HG03457 (cell line): Measurements from ENCODE around the gene ACR.
"Not testable (repeated sequence)": the region's sequence is repeated elsewhere in the genome, so short reads cannot be mapped to it uniquely, and the experiment has no call there.

ENCODE experiments used
- ATAC-seq: cut with Tn5 transposase; IDR thresholded peaks from one replicate; pipeline ENCODE4 v1.9.1; 2021; ENCODE audit warnings: moderate number of reproducible peaks; ENCODE audit not compliant: unreplicated experiment

The ACR gene

DNA sequence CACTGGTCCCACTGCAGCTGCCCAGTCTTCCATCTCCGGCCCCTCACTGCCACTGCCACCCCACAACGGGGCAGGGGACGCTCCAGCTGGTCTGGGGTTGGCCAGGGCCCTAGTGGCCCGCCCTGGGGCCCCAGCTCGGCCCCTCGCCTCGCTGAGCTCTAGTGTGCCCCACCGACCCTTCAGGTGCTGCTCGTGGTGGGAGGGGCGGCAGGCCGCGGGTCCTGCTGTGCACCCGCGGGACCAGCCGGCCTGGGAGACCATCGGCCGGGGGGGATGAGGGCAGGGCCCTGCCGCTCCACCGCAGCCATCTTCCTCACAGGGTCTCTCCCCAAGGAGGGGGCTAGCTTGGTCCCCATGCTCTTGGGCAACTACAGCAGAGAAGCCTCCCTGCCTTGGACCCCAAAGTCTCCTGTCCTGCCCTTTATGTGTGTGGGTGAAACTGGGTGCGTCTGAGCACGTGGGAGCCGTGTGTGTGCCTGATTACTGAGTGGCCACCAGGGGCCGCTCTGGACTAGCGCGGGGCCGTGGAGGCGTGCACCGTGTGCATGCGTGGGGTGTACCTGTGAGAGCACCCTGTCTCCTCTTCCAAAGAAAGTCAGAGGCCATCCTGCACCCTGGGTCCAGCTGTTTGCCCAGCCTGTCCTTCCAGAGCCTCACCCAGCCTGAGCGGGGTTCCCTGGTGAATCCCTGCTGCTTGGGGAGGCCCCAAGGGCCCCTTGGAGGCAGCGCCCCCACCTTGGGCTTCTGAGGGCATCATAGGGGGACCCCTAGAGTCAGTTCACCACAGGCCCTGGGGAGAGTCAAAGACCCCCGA is 6.0 kb upstream of the ACR start:
- ATAC-seq, result no peak

DNA sequence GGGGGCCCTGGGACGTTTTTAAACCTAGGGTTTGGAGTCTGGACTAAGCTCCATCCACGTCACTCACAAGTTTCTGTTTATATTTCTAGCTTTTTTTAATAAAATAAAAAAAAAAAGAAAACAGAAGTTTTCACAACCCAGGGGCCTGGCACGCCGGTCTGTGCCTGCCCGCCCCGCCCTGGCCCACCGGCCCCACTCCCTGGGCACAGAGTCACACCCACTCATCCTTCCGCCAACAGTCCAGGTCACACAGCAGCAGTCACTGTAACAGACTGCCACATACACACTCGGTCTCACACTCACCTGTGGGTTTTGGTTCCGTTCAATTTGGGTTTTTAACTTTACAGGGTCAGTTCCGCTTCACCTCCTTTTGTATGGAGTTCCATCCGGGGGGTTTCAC is 5.3 kb upstream of the ACR start:
- ATAC-seq, result no peak

DNA sequence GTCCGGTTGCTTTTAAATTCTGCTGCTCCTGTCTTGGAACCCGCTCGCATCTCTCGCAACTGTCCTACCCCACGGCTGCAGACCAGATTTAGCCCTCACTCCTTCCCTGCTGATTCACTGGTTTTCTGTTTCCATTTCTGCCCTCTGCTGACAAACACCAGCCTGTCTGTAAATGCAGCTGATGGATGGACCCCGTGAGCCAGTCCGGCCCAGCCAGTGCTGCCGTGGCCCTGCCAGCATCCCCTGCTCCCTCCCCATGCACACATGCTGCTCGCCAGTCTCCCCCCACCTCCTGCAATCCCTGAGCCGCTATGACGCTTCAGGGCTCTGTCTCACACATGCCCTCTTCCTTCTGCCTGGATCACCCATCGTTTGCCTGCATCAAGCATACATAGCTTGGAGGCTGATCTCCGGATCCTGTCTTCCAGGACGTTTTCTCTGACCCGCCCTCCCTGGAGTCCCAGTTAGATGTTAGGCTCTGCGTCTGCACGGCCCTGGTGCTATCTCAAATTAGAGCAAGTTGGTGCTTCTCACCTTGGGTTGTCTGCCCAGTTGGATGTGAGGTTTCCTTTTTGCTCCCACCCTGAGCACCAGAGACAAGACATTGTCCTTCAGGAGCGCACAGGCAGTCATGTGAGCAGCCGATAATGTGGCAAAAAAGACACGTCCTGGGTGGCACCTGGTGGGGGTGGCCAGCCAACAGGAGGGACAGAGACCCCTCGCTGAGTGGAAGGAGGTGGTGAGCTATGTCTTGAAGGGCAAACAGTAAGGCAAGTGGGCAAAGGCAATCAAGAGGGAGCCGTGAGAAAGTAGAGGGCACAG is 4.3 kb upstream of the ACR start:
- no peak for ATAC-seq

DNA sequence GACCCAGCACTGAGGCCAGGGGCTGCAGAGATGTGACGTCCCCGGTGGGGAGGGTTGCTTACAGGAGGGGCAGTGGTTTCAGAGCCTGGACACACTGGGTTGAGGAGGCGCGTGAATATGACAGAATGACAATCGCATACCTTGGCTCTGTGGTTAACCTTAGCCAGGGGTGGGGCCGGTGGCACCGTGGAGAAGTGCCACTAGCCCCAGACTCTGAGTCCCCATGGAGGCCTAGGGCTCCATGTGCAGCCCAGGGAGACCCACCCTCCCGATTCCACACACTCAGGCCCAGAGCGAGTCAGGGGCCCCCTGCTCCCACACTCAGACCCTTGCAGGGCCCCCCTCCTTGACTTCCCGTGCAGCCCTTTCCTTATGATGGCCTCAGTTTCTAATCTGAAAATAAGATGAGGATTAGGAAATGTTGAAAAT is 3.6 kb upstream of the ACR start:
- no peak for ATAC-seq

DNA sequence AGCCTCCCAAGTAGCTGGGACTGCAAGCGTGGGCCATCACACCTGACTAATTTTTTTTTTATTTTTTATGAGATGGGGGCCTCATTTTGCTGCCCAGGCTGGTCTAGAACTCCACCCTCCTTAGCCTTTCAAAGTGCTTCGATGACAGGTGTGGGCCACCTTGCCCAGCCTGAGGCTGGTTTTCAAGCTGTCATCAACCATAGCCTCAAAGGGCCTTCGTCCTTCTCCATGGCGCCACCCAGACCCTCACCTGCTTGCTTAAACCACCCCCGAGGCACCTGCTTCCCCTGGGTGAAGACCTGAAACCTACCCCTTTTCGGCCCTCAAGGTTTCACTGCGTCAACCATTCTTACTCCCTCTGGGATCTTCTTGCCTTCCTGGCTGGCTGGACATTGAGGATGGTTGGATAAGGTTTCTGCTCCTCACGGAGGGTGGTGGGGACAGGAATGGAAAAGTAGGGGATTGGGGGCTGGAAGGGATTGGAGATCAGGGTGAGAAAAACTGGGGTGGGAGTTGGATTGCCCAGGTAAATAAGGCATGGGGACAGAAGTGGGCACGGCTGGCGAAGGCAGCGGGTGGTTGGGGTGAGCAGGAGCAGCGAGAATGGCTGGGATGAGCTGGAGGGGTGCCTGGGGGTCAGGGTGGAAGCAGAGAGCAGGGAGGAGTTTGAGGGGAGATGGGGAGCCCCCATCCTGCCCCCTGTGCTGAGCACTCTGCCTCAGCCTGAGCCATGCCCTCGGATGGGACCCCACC is 2.8 kb upstream of the ACR start:
- ATAC-seq, result no peak

DNA sequence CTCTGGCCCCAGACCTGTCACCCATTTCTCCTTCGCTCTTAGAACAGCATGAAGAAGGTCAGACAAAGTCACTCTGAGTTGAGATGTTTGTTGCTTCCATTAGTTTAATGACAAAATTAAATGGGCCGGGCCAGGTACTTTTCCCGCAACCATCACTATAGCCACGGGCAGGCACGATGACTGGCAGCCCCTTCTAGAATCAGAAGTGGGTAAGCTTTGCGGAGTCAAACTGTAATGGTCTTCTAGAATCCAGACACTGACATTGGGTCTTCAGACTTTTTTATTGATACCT is 2.3 kb upstream of the ACR start:
- no peak for ATAC-seq

DNA sequence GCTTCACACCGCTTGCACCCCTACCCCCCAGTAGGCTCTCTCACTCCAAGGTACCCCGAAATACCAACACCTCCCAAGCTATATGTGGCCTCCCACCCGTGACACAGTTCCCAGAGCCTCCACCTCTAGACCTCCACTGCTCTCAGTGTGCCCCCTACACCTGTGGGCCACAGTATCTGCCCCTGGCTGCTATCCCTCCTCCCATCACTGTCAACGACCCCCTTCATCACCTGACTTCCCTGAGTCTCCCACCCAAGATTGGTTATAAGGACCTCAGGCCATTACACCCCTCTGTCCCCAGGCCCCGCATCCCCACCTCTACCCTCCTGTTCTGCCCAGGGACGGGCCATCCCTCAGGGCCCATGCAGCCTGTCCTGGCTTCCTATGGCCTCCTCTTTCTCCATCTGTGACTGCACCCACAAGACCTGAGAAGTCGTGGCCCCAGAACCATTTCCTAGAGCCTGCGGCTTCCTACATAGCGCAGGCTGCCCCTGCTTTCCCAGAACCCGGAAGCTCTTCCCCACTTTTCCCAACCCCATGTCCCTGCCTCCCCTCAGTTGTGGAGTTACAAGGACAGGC is 734 bp downstream of the ACR start:
- ATAC-seq, result no peak

DNA sequence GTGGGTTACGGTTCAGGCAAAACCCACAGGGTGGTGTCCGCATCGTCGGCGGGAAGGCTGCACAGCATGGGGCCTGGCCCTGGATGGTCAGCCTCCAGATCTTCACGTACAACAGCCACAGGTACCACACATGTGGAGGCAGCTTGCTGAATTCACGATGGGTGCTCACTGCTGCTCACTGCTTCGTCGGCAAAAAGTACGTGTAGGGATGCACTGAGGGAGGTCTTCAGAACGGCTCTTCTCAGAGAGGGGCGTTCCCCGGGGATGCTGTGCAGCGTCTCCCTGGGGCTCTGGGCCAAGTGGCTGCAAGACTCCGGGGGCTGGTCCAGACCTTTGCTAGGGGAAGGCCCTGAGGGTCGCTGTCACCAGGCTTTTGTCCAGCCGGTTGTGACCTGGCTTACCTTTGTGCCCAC is 1.3 kb downstream of the ACR start:
- no peak for ATAC-seq

DNA sequence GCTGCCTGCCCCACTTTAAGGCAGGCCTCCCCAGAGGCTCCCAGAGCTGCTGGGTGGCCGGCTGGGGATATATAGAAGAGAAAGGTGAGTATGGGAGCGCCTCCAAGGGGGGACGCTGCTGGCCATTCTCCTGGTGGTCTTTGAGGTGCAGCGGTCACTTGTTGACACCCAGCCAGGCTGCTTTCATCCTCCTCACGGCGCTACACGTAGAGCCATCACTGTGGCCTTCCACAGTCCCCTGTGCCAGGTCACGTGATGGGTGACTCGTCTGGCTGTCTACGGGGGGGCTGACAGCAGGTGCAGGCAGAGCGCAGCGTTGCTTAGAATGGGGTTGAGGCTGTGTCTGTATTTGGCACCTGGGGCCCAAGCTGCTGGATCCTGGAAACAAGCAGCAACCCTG is 1.9 kb downstream of the ACR start:
- ATAC-seq, result no peak

DNA sequence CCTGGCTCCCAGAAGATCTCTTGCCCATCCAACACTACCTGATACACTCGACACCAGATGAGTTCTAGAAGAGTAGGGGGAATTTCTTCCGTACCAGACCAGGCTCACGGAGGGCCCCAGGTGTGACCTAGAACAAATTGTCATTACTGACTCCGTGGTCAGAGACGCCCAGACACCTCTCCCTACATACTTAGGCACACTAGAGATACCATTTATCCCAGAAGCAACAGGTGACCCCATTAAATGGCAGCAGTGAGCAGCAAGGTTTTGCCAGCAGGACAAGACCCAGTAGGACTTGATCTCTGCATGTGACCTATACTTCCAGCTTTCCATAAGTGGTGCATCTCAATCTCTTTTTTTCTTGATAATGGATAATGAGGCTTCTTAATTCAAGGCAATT is 2.7 kb downstream of the ACR start:
- ATAC-seq, result not testable (repeated sequence)

DNA sequence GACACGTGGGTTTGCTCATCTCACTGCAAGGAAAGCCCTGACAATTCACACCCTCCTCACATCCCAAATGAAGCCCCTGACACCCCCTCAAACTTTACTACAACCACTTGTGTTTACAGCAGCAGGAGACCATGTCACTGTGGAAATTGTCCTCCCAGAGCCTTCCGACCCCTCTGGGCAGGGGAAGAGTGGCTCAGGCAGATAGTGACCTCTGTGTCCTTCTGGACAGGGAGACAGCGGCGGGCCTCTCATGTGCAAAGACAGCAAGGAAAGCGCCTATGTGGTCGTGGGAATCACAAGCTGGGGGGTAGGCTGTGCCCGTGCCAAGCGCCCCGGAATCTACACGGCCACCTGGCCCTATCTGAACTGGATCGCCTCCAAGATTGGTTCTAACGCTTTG is 6.4 kb downstream of the ACR start:
- ATAC-seq, result not testable (repeated sequence)

DNA sequence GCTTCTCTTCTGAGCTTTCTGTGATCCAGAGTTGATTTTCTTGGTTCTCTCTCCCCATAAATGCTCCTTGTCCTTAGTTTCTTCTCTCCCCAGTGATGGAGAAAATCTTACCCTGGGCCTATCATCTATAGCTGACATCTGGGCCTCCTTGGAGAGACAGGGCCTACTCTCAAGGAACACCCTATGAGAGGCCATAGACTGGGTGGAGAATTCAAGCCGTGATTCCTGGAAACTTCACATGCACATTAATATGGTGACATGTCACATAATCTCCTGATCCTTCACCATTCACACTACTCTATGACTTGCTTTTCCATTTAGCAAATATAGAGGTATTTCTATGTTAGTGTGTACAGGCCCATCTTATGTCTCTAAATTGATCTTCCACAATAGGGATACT is 9.5 kb downstream of the ACR start:
- not testable (repeated sequence) for ATAC-seq

DNA sequence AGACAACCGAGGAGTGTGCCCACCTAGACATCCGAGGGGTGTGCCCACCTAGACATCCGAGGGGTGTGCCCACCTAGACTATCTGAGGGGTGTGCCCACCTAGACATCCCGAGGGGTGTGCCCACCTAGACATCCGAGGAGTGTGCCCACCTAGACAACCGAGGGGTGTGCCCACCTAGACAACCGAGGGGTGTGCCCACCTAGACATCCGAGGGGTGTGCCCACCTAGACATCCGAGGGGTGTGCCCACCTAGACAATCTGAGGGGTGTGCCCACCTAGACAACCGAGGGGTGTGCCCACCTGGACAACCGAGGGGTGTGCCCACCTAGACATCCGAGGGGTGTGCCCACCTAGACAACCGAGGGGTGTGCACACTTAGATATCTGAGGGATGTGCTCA is 10.6 kb downstream of the ACR start:
- not testable (repeated sequence) for ATAC-seq

DNA sequence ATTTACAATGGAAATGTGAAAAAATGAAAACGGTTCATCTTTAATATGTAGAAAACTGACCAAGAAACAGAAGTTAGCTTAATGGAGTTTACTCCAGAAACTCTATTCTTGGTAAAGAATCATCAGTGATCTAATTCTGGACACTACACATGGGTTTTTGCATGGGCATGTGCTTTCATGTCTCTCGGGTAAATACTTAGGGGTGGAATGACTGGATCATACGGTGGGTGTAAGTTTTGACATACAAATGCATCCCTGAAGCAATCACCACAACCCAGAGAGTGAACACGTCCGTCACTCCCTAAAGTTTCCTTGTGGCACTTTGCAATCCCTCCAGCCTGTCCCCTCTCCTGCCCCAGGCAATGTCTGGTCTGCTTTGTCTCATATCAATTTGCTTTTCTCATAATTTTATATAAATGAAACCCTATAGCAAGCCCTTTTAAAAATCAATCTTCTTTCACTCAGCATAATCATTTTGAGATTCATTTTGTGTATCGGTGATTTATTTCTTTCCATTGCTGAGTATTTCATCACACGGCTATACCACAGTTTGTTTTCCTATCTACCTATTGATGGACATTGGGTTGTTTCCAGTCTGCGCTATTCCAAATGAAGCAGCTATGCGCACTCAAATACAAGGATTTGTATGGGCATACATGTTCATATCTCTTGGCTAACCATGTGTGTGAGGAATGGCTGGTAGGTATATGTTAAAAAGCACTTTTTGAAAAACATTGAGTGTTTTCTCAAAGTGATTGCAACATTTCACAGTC is 11.5 kb downstream of the ACR start:
- ATAC-seq, result not testable (repeated sequence)

DNA sequence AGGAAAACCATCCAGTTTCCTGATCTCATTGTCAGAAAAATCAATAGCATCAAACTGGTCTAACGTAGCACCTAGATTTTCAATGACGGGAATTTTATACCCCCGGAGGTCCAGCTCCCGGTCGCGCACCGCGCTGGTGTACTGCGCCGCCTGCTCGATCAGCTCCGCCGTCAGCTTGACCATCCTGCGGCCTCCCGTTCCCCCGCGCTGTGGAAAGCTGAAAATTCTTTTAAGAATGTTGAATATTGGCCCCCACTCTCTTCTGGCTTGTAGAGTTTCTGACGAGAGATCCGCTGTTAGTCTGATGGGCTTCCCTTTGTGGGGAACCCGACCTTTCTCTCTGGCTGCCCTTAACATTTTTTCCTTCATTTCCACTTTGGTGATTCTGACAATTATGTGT is 17.2 kb downstream of the ACR start:
- ATAC-seq, result not testable (repeated sequence)

DNA sequence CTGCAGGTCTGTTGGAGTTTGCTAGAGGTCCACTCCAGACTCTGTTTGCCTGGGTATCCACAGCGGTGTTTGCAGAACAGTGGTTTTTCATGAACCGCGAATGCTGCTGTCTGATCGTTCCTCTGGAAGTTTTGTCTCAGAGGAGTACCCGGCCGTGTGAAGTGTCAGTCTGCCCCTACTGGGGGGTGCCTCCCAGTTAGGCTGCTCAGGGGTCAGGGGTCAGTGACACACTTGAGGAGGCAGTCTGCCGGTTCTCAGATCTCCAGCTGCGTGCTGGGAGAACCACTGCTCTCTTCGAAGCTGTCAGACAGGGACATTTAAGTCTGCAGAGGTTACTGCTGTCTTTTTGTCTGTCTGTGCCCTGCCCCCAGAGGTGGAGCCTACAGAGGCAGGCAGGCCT is 18.4 kb downstream of the ACR start:
- not testable (repeated sequence) for ATAC-seq

DNA sequence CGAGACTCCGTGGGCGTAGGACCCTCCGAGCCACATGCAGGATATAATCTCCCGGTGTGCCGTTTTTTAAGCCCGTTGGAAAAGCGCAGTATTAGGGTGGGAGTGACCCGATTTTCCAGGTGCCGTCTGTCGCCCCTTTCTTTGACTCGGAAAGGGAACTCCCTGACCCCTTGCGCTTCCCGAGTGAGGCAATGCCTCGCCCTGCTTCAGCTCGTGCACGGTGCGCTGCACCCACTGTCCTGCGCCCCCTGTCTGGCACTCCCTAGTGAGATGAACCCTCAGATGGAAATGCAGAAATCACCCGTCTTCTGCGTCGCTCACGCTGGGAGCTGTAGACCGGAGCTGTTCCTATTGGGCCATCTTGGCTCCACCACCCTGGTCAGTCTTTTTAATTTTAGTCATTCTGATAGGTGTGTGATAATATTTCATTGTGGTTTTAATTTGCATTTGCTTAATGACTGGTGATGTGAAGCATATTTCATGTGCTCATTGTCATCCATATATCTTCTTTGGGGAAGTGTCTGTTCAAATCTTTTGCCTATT is 19.0 kb downstream of the ACR start:
- not testable (repeated sequence) for ATAC-seq

DNA sequence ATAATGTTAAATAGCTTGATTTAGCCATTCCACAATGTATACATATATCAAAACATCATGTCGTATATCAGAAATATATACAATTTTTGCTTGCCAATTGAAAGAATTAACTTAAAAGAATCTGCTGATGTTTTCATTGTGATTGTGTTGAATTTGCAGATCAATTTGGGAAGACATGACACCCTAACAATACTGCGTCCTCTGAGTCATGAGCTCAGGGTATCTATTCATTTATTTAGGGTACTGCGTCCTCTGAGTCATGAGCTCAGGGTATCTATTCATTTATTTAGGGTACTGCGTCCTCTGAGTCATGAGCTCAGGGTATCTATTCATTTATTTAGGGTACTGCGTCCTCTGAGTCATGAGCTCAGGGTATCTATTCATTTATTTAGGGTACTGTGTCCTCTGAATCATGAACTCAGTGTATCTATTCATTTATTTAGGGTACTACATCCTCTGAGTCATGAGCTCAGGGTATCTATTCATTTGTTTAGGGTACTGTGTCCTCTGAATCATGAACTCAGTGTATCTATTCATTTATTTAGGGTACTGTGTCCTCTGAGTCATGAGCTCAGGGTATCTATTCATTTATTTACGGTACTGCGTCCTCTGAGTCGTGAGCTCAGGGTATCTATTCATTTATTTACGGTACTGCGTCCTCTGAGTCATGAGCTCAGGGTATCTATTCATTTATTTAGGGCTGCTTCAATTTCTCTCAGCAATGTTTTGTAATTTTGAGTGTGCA is 21.8 kb downstream of the ACR start:
- ATAC-seq, result not testable (repeated sequence)

DNA sequence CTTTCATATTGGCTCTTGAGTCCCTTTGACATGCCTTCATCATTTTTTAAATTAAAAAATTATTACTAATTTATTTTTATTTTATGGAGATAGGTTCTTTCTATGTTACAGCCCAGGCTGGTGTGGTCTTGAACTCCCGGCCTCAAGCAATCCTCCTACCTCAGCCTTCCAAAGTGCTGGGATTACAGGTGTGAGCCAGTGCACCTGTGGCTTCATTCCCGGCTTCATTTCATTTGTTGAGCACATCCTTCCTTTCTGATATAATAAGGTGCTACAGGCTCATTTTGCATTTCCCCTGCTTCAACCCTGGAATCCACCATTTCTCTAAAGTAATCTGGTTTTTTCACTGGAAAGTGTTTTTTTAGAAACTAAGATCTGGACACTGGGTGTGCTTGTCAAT is 23.8 kb downstream of the ACR start:
- ATAC-seq, result not testable (repeated sequence)

DNA sequence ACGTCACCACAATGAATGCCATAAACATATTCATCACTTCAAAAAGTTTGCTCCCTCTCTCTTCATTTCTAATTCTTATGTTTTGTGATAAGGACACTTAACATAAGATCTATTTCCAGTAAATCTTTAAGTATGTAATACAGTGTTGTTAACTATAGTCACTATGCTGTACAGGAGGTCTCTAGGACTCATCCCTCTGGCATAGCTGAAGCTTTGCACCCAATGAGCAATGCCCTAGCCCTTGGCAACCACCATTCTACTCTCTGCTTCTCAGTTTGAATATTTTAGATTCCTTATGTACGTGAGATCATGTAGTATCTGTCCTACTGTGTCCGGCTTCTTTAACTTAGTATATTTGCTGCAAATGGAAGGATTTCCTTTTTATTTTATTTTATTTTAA is 26.3 kb downstream of the ACR start:
- not testable (repeated sequence) for ATAC-seq
